ENCODE results near the gene SQSTM1.
A peak's percentile ranks its signal among the peaks of the same experiment; 100 is the strongest.

- TF ChIP-seq YY1 (IDR thresholded peaks at IDR 0.05; ENCODE audit: low read depth, low read length) (peak; percentile 67), EGR1 (IDR thresholded peaks at IDR 0.05; ENCODE audit: borderline replicate concordance, low read depth, low read length) (peak; percentile 58; the same call in 1 of the 2 replicates), CTCF (IDR thresholded peaks at IDR 0.05; ENCODE audit: control extremely low read depth in 1 of 3, insufficient read depth in 1 of 3, low read depth in 1 of 3, low read length in 3 of 3) (no peak), JUND (IDR thresholded peaks at IDR 0.05; ENCODE audit: low read length) (peak; percentile 91)
Measured at GRCh38 chr5:179818746-179819295, 1.9 kb upstream of the SQSTM1 start.

All from H1 (cell line).